A673 (cell line): Measurements from ENCODE around the gene FAM8A1. TPM values are rescaled to one million over a fixed set of nuclear protein-coding genes. Genes with fewer than 3 reads are reported as not detected.

Experiments used
- BruUV-seq: library from RNA; stranded (reverse); fragments of 400-500 nt; replicated peaks from 2 replicates; lab custom pipeline; 2021; lab: Mats Ljungman, UMichigan
- CTCF ChIA-PET: fragments of 300-600 bp; sonication (Branson Sonifier 250); formaldehyde crosslinking; loops from one replicate; lab custom pipeline; 2022; ENCODE audit warnings: antibody characterized with exemption; lab: Charles Lee
- POLR2A ChIA-PET: fragments of 300-600 bp; sonication (Branson Sonifier 250); formaldehyde crosslinking; loops from one replicate; lab custom pipeline; 2022; ENCODE audit warnings: antibody characterized with exemption; ENCODE audit not compliant: low non-redundant PET; lab: Charles Lee
- DNase-seq: peaks from one replicate; pipeline ENCODE4 v3.0.0-alpha.2; 2015; ENCODE audit warnings: low spot score
- H3K27ac ChIP-seq: fragments of 200-600 bp; sonication (generic); 2 replicates; pipeline ENCODE4 v1.5.1; 2016; ENCODE audit warnings: mixed run types, low read depth, mild to moderate bottlenecking, mixed read lengths, antibody characterized with exemption, low read length; ENCODE audit not compliant: poor library complexity, severe bottlenecking
- H3K27me3 ChIP-seq: fragments of 200-600 bp; sonication (generic); replicated peaks from 2 replicates; pipeline ENCODE4 v1.6.1; 2017; ENCODE audit warnings: mixed run types, low read depth, mild to moderate bottlenecking, mixed read lengths, antibody characterized with exemption, low read length; ENCODE audit not compliant: insufficient read depth, poor library complexity
- H3K36me3 ChIP-seq: fragments of 200-600 bp; sonication (generic); 2 replicates; pipeline ENCODE4 v1.6.1; 2016; ENCODE audit warnings: mixed run types, mild to moderate bottlenecking, mixed read lengths, antibody characterized with exemption, low read length; ENCODE audit not compliant: insufficient read depth, poor library complexity, severe bottlenecking
- H3K4me1 ChIP-seq: fragments of 200-600 bp; sonication (generic); 2 replicates; pipeline ENCODE4 v1.6.1; 2017; ENCODE audit warnings: mixed run types, mild to moderate bottlenecking, mixed read lengths, antibody characterized with exemption, low read length; ENCODE audit not compliant: insufficient read depth, poor library complexity, severe bottlenecking
- H3K4me3 ChIP-seq: fragments of 200-600 bp; sonication (generic); 2 replicates; pipeline ENCODE4 v1.5.1; 2016; ENCODE audit warnings: low read depth, mixed run types, mild to moderate bottlenecking, mixed read lengths, low read length; ENCODE audit not compliant: poor library complexity, severe bottlenecking
- H3K9me3 ChIP-seq: fragments of 200-600 bp; sonication (generic); 2 replicates; pipeline ENCODE4 v1.6.1; 2016; ENCODE audit warnings: mixed run types, low read depth, mild to moderate bottlenecking, mixed read lengths, antibody characterized with exemption, low read length; ENCODE audit not compliant: poor library complexity, severe bottlenecking
- EZH2 ChIP-seq: fragments of 200-600 bp; sonication (generic); IDR thresholded peaks from 2 replicates; pipeline ENCODE4 v1.6.1; 2017; ENCODE audit warnings: borderline replicate concordance, low read depth, mild to moderate bottlenecking, mixed read lengths, antibody characterized with exemption, low read length; ENCODE audit not compliant: poor library complexity, severe bottlenecking
- intact Hi-C: fragments of 100-400 bp; cut with micrococcal nuclease; formaldehyde crosslinking; loops from one replicate; pipeline ENCODE4 v1.10.0; 2022; ENCODE audit not compliant: unreplicated experiment
- total RNA-seq: library from RNA; stranded (reverse); gene quantifications from 2 replicates; pipeline ENCODE4 v1.2.3, GENCODE V29; 2021
- TF ChIP-seq, protein P1 (sequence below): fragments of 300-800, 200-600 bp; sonication (generic); conservative IDR thresholded peaks from 2 replicates; pipeline ENCODE4 v1.5.1; 2017; ENCODE audit warnings: low read depth, mild to moderate bottlenecking, antibody characterized with exemption, low read length, moderate library complexity, mixed read lengths

The FAM8A1 gene
- total RNA-seq, 1 experiment from 2014 or later, result 15.7 TPM

- BruUV-seq, result no TSS peak
- TF ChIP-seq, protein P1, sequence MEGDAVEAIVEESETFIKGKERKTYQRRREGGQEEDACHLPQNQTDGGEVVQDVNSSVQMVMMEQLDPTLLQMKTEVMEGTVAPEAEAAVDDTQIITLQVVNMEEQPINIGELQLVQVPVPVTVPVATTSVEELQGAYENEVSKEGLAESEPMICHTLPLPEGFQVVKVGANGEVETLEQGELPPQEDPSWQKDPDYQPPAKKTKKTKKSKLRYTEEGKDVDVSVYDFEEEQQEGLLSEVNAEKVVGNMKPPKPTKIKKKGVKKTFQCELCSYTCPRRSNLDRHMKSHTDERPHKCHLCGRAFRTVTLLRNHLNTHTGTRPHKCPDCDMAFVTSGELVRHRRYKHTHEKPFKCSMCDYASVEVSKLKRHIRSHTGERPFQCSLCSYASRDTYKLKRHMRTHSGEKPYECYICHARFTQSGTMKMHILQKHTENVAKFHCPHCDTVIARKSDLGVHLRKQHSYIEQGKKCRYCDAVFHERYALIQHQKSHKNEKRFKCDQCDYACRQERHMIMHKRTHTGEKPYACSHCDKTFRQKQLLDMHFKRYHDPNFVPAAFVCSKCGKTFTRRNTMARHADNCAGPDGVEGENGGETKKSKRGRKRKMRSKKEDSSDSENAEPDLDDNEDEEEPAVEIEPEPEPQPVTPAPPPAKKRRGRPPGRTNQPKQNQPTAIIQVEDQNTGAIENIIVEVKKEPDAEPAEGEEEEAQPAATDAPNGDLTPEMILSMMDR, result no peak
- no peak for TF ChIP-seq EZH2
- Histone ChIP-seq H3K27ac (no peak overlapping the region), H3K4me3 (no peak overlapping the region), H3K9me3 (no peaks in the 10 kb centered on the region), H3K4me1 (no peaks in the 10 kb centered on the region), H3K36me3 (peaks cover 76% of the 10 kb centered on the region), H3K27me3 (no peaks in the 10 kb centered on the region)
- CTCF ChIA-PET, result no interaction called here
- intact Hi-C loops, result no loop called here
- POLR2A ChIA-PET, result no interaction called here
- no peak for DNase-seq
Measured at GRCh38 chr6:17650656-17651309, 50.7 kb downstream of the FAM8A1 start.

GRCh38 chr6:17653198-17653882 lies 53.2 kb downstream of the FAM8A1 start:
- Histone ChIP-seq H3K4me3 (no peak overlapping the region), H3K4me1 (peaks cover 6% of the 10 kb centered on the region), H3K9me3 (no peaks in the 10 kb centered on the region), H3K27ac (no peak overlapping the region), H3K27me3 (no peaks in the 10 kb centered on the region), H3K36me3 (peaks cover 71% of the 10 kb centered on the region)
- intact Hi-C loops, result no loop called here
- TF ChIP-seq, protein P1, result no peak
- TF ChIP-seq EZH2, result no peak
- no peak for DNase-seq
- CTCF ChIA-PET, result no interaction called here
- BruUV-seq, result no TSS peak
- POLR2A ChIA-PET, result no interaction called here

GRCh38 chr6:17656092-17656491 lies 56.0 kb downstream of the FAM8A1 start:
- POLR2A ChIA-PET, result no interaction called here
- CTCF ChIA-PET, result no interaction called here
- intact Hi-C loops, result no loop called here

More at GRCh38 chr6:17656092-17656491, 56.0 kb downstream of the FAM8A1 start:
- peak; percentile 37 for DNase-seq
- TF ChIP-seq EZH2, result no peak
- TF ChIP-seq, protein P1, result no peak
- peaks cover 6% of the 10 kb centered on the region for H3K4me1 ChIP-seq
- no peak overlapping the region for H3K27ac ChIP-seq
- no peaks in the 10 kb centered on the region for H3K9me3 ChIP-seq
- H3K4me3 ChIP-seq, result no peak overlapping the region
- no TSS peak for BruUV-seq
- peaks cover 57% of the 10 kb centered on the region for H3K36me3 ChIP-seq
- no peaks in the 10 kb centered on the region for H3K27me3 ChIP-seq
